Esophagus muscularis mucosa (tissue), 4 donors: ENCODE measurements around the gene PALM2AKAP2. TPM values are rescaled to one million over a fixed set of nuclear protein-coding genes. Genes with fewer than 3 reads are reported as not detected.

Experiments used
- DNase-seq: peaks from one replicate; pipeline ENCODE4 v3.0.0-alpha.2; 2017; ENCODE audit errors: extremely low spot score
- H3K27ac ChIP-seq, 4 donors: fragments of 200-600 bp; sonication (generic); replicated peaks in 1 of 4; 1 replicate in 3 of 4; 2 replicates in 1 of 4; pipeline ENCODE4 v1.5.1; 2016 to 2019; ENCODE audit warnings: mild to moderate bottlenecking in 1 of 4
- H3K27me3 ChIP-seq, 4 donors: fragments of 200-600 bp; sonication (generic); one replicate each; pipeline versions ENCODE4 v1.5.1 to v1.6.0; 2016 to 2019
- H3K36me3 ChIP-seq, 4 donors: fragments of 200-600 bp; sonication (generic); one replicate each; pipeline ENCODE4 v1.5.1; 2016 to 2019
- H3K4me1 ChIP-seq, 4 donors: fragments of 200-600 bp; sonication (generic); one replicate each; pipeline ENCODE4 v1.5.1; 2016 to 2019
- H3K4me3 ChIP-seq, 4 donors: fragments of 200-600 bp; sonication (generic); 1 replicate in 2 of 4; 2 replicates in 2 of 4; pipeline ENCODE4 v1.5.1; 2016 to 2019; ENCODE audit warnings: mild to moderate bottlenecking in 4 of 4, moderate library complexity in 1 of 4
- H3K9me3 ChIP-seq, 4 donors: fragments of 200-600 bp; sonication (generic); 1 replicate in 3 of 4; 2 replicates in 1 of 4; pipeline ENCODE4 v1.5.1; 2016 to 2019
- CTCF ChIP-seq, 3 experiments: fragments of 200-600 bp in 2 of 3; fragments of 450-650 bp in 1 of 3; sonication (generic) in 2 of 3; IDR thresholded peaks; one replicate each; pipeline ENCODE4 v1.5.1; 2017 to 2019; ENCODE audit warnings: antibody characterized with exemption in 3 of 3, mild to moderate bottlenecking in 2 of 3, moderate library complexity in 1 of 3
- EP300 ChIP-seq: sonication (generic); formaldehyde crosslinking; IDR thresholded peaks from one replicate; pipeline ENCODE4 v1.6.1; 2017; ENCODE audit warnings: antibody characterized with exemption
- POLR2A ChIP-seq: fragments of 450-650 bp; IDR thresholded peaks from one replicate; pipeline ENCODE4 v1.6.1; 2017; ENCODE audit warnings: antibody characterized with exemption, moderate library complexity, mild to moderate bottlenecking, low read depth
- POLR2AphosphoS5 ChIP-seq, 2 donors: sonication (generic); formaldehyde crosslinking; IDR thresholded peaks; one replicate each; pipeline ENCODE4 v1.6.1; 2017; ENCODE audit warnings: antibody characterized with exemption in 2 of 2
- WGBS: methylation state at CpG from one replicate; pipeline ENCODE4 v1.1.5; 2018; 5-methylcytosine and 5-hydroxymethylcytosine counted together
- intact Hi-C: fragments of 100-400 bp; cut with DNase I; formaldehyde crosslinking; loops from one replicate; pipeline ENCODE4 v1.15.1; 2023
- total RNA-seq, 4 donors: library from RNA; depleted of rRNA; stranded (reverse); fragments of >200 nt; gene quantifications; one replicate each; pipeline versions ENCODE4 v1.1.0 to v1.2.1, GENCODE V29; 2016

PALM2AKAP2 gene
- total RNA-seq = 1 to 10 TPM; 2.3 to 8.1 (median 5.6) TPM

DNA sequence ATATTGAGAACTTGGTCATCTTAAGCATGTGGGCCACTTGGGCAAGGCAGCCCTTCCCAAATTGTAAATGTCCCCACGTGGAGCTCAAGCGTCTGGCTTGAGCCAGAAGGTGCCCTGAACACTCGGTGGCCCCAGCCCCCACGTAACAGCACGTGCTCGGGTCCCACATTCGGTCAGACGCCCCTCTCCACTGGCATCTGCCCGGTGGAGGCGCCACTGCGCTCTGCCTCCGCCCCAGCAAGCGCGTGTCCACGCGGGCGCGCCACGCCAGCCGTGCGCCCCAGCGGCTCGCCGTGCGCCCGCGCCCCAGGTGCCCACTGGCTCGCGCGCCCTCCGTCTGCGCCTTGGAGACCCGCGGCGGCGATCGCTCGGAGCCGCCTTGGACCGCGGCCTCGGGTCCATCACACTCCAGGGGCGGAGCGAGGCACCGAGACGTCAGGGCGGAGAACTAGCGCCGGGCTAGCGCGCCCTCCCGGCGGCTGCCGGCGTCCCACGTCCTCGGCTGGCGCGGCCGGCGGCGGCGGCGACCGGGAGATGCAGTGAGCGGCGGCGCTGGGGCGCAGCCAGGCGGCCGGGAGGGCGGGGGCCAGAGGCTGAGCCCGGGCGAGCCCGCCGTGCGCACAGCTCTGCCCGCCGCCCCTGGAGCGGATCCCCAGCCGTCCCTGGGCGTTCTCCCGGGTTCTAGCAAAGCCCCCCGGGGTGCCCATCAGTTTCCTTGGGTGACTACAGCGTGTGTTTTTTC is at the start of gene PALM2AKAP2:
Gene PALM2AKAP2 (plus strand): TSS at position 488 of the 742 bp plus-strand sequence. CDS start 291 bp downstream, outside the sequence.
- Histone ChIP-seq H3K4me3 (peak within 1 kb of the TSS; percentile 56 to 71 (median 58)), H3K27me3 (peaks cover 0 to 26% (median 0%) of the 10 kb centered on the region in 4 donors), H3K4me1 (peaks cover 0 to 26% (median 15%) of the 10 kb centered on the region in 4 donors), H3K36me3 (no peaks in the 10 kb centered on the region), H3K27ac (peak within 1 kb of the TSS; percentile 13 to 50 (median 39)), H3K9me3 (no peaks in the 10 kb centered on the region)
- intact Hi-C loops = no loop called here
- DNase-seq = peak; percentile 89
- peak; percentile 12 to 38 (median 18) for TF ChIP-seq CTCF (IDR thresholded peaks at IDR 0.05)
- TF ChIP-seq EP300 = no peak
- 0% methylated on average over 4 of the region's 85 CpGs for WGBS

GRCh38 chr9:109730228-109730627 is 49.8 kb upstream of the PALM2AKAP2 start:
- H3K9me3 ChIP-seq = no peaks in the 10 kb centered on the region
- H3K4me1 ChIP-seq = no peaks in the 10 kb centered on the region
- H3K36me3 ChIP-seq = no peaks in the 10 kb centered on the region
- H3K27me3 ChIP-seq = peaks cover 0 to 4% (median 0%) of the 10 kb centered on the region in 4 donors
- WGBS = 72% methylated on average over 3 of the region's 3 CpGs
- DNase-seq = peak; percentile 68
- H3K4me3 ChIP-seq = no peak overlapping the region
- TF ChIP-seq POLR2AphosphoS5 (IDR thresholded peaks at IDR 0.05) (no peak), POLR2A (no peak), EP300 (no peak), CTCF (IDR thresholded peaks at IDR 0.05) (no peak)
- no peak overlapping the region for H3K27ac ChIP-seq
- intact Hi-C loops = no loop called here

DNA sequence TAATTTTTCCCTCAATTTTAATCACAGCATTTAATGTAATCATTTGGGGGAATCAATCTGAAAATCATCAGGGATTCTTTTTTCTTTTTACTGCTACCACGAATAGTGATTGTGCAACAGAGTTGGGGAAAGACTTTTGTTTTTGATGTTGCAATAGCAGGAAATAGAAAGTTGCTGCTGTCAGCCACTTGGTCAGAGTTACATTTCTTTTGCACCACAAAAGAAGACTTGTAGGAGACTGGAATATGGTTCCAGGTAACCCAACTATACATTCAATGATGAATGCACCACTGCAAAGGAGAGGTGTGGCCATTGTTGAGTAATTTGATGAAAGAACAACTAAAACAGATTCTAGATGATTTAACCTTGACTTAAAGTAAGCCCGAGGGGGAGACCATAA is 46.3 kb upstream of the PALM2AKAP2 start:
- Histone ChIP-seq H3K4me3 (no peak overlapping the region), H3K4me1 (no peaks in the 10 kb centered on the region), H3K36me3 (no peaks in the 10 kb centered on the region), H3K27me3 (no peaks in the 10 kb centered on the region), H3K9me3 (no peaks in the 10 kb centered on the region), H3K27ac (no peak overlapping the region)
- no peak for DNase-seq
- TF ChIP-seq CTCF (IDR thresholded peaks at IDR 0.05) (no peak), POLR2A (no peak), POLR2AphosphoS5 (IDR thresholded peaks at IDR 0.05) (no peak), EP300 (no peak)
- 56% methylated on average over 2 of the region's 2 CpGs for WGBS
- intact Hi-C loops = no loop called here

- TF ChIP-seq EP300 (no peak), POLR2AphosphoS5 (IDR thresholded peaks at IDR 0.05) (no peak), POLR2A (no peak), CTCF (IDR thresholded peaks at IDR 0.05) (no peak)
- H3K4me3 ChIP-seq = no peak overlapping the region
- DNase-seq = no peak
- intact Hi-C loops = no loop called here
- H3K36me3 ChIP-seq = no peaks in the 10 kb centered on the region
- H3K4me1 ChIP-seq = no peaks in the 10 kb centered on the region
- no peak overlapping the region for H3K27ac ChIP-seq
- WGBS = 29% methylated on average over 2 of the region's 2 CpGs
- H3K9me3 ChIP-seq = no peaks in the 10 kb centered on the region
- no peaks in the 10 kb centered on the region for H3K27me3 ChIP-seq
Measured at GRCh38 chr9:109734814-109735213, 45.2 kb upstream of the PALM2AKAP2 start.

- no peaks in the 10 kb centered on the region for H3K36me3 ChIP-seq
- intact Hi-C loops = no loop called here
- no peaks in the 10 kb centered on the region for H3K9me3 ChIP-seq
- WGBS = 75% methylated on average over 6 of the region's 6 CpGs
- H3K27ac ChIP-seq = no peak overlapping the region
- DNase-seq = no peak
- TF ChIP-seq CTCF (IDR thresholded peaks at IDR 0.05) (no peak), EP300 (no peak), POLR2AphosphoS5 (IDR thresholded peaks at IDR 0.05) (no peak), POLR2A (no peak)
- H3K4me1 ChIP-seq = no peaks in the 10 kb centered on the region
- H3K27me3 ChIP-seq = no peaks in the 10 kb centered on the region
- H3K4me3 ChIP-seq = no peak overlapping the region
Measured at GRCh38 chr9:109735801-109736200, 44.2 kb upstream of the PALM2AKAP2 start.
